Caco-2 (cell line): Measurements from ENCODE around the gene COL11A2. TPM values are rescaled to one million over a fixed set of nuclear protein-coding genes. Genes with fewer than 3 reads are reported as not detected.

Experiments
- BruUV-seq: library from RNA; stranded (reverse); fragments of 400-500 nt; replicated peaks from 2 replicates; lab custom pipeline; 2021; lab: Mats Ljungman, UMichigan
- CTCF ChIA-PET: fragments of 300-600 bp; sonication (Branson Sonifier 250); formaldehyde crosslinking; loops from one replicate; lab custom pipeline; 2022; ENCODE audit warnings: antibody characterized with exemption; lab: Charles Lee
- POLR2A ChIA-PET: fragments of 300-600 bp; sonication (Branson Sonifier 250); formaldehyde crosslinking; loops from one replicate; lab custom pipeline; 2022; ENCODE audit warnings: antibody characterized with exemption; lab: Charles Lee
- DNase-seq, 2 experiments: peaks; one replicate each; pipeline versions ENCODE4 v3.0.0 to v3.0.0-alpha.2; 2020 to 2022
- H3K27me3 ChIP-seq: replicated peaks from 2 replicates; pipeline ENCODE4 v1.6.0; 2011; ENCODE audit warnings: low read length; ENCODE audit not compliant: control insufficient read depth, insufficient read depth
- H3K36me3 ChIP-seq: 2 replicates; pipeline ENCODE4 v1.5.1; 2011; ENCODE audit warnings: low read length; ENCODE audit not compliant: control insufficient read depth, insufficient read depth
- H3K4me1 ChIP-seq: fragments of 250-450 bp; sonication (Bioruptor Pico); 2 replicates; pipeline ENCODE4 v1.5.1; 2020; ENCODE audit warnings: mild to moderate bottlenecking
- H3K4me3 ChIP-seq: 2 replicates; pipeline ENCODE4 v1.5.1; 2011; ENCODE audit warnings: low read depth, mild to moderate bottlenecking, control low read depth, low read length
- H3K9me3 ChIP-seq: fragments of 250-450 bp; sonication (Bioruptor Pico); 2 replicates; pipeline ENCODE4 v1.5.1; 2020; ENCODE audit warnings: mild to moderate bottlenecking, moderate library complexity
- H3K27ac Mint-ChIP-seq: one replicate; pipeline ENCODE4 v1.8.0; 2022; ENCODE audit warnings: mixed read lengths; ENCODE audit not compliant: unreplicated experiment
- H3K27me3 Mint-ChIP-seq: one replicate; pipeline ENCODE4 v1.8.0; 2022; ENCODE audit warnings: mixed read lengths; ENCODE audit not compliant: insufficient read depth, unreplicated experiment
- H3K36me3 Mint-ChIP-seq: one replicate; pipeline ENCODE4 v1.8.0; 2022; ENCODE audit warnings: mild to moderate bottlenecking, mixed read lengths; ENCODE audit not compliant: insufficient read depth, unreplicated experiment
- H3K4me1 Mint-ChIP-seq: one replicate; pipeline ENCODE4 v1.8.0; 2022; ENCODE audit warnings: low read depth, mixed read lengths; ENCODE audit not compliant: unreplicated experiment
- H3K4me3 Mint-ChIP-seq: one replicate; pipeline ENCODE4 v1.8.0; 2022; ENCODE audit warnings: mild to moderate bottlenecking, moderate library complexity, mixed read lengths; ENCODE audit not compliant: unreplicated experiment
- H3K9me3 Mint-ChIP-seq: one replicate; pipeline ENCODE4 v1.8.0; 2022; ENCODE audit warnings: mixed read lengths; ENCODE audit not compliant: unreplicated experiment
- intact Hi-C: fragments of 100-400 bp; cut with micrococcal nuclease; formaldehyde crosslinking; loops from one replicate; pipeline ENCODE4 v1.10.0; 2022; ENCODE audit not compliant: unreplicated experiment
- total RNA-seq: library from RNA; stranded (reverse); gene quantifications from 2 replicates; pipeline ENCODE4 v1.2.3, GENCODE V29; 2022
- TF ChIP-seq, protein P1 (sequence below), 2 experiments: fragments of 200-600 bp in 1 of 2; IDR thresholded peaks; 1 replicate in 1 of 2; 2 replicates in 1 of 2; pipeline versions ENCODE4 v1.5.1 to v1.8.0; 2011 to 2022; ENCODE audit warnings: antibody characterized with exemption in 1 of 2, control low read depth in 1 of 2, inconsistent platforms in 1 of 2, low read depth in 1 of 2, low read length in 1 of 2, mild to moderate bottlenecking in 1 of 2, moderate library complexity in 1 of 2; ENCODE audit not compliant: insufficient read depth in 1 of 2, severe bottlenecking in 1 of 2, unreplicated experiment in 1 of 2

The COL11A2 gene
- total RNA-seq, 1 experiment from 2014 or later: 1.3 TPM

DNA sequence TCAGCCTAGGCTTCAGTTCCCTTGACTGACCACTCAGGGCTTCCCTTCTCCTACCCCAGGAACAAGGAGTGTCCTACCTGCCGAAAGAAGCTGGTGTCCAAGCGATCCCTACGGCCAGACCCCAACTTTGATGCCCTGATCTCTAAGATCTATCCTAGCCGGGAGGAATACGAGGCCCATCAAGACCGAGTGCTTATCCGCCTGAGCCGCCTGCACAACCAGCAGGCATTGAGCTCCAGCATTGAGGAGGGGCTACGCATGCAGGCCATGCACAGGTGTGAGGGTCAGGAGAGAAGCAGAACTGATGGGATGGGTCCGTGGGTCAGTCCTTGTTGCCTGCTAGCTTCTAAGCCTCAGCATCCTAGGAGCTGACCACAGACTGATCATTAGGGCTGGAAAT, 17.6 kb upstream of the COL11A2 start:
- H3K9me3 Mint-ChIP-seq: no peaks in the 10 kb centered on the region
- peaks cover 52% of the 10 kb centered on the region for H3K36me3 Mint-ChIP-seq
- H3K4me3 Mint-ChIP-seq: peak overlapping the region; percentile 98
- no peak overlapping the region for H3K27ac Mint-ChIP-seq
- peaks cover 12% of the 10 kb centered on the region for H3K27me3 Mint-ChIP-seq
- peaks cover 38% of the 10 kb centered on the region for H3K4me1 Mint-ChIP-seq
- H3K27me3 ChIP-seq: no peaks in the 10 kb centered on the region
- ChIA-PET CTCF (interaction anchor here (2.0 kb wide), 1 partner anchor 39 kb away, joined by 15 read pairs; no protein-coding TSS in a partner anchor), POLR2A (interaction anchor here (1.9 kb wide), 1 partner anchor 40 kb away, joined by 7 read pairs; no protein-coding TSS in a partner anchor)
- H3K9me3 ChIP-seq: no peaks in the 10 kb centered on the region
- H3K4me3 ChIP-seq: no peak overlapping the region
- H3K4me1 ChIP-seq: peaks cover 14% of the 10 kb centered on the region
- TF ChIP-seq, protein P1, sequence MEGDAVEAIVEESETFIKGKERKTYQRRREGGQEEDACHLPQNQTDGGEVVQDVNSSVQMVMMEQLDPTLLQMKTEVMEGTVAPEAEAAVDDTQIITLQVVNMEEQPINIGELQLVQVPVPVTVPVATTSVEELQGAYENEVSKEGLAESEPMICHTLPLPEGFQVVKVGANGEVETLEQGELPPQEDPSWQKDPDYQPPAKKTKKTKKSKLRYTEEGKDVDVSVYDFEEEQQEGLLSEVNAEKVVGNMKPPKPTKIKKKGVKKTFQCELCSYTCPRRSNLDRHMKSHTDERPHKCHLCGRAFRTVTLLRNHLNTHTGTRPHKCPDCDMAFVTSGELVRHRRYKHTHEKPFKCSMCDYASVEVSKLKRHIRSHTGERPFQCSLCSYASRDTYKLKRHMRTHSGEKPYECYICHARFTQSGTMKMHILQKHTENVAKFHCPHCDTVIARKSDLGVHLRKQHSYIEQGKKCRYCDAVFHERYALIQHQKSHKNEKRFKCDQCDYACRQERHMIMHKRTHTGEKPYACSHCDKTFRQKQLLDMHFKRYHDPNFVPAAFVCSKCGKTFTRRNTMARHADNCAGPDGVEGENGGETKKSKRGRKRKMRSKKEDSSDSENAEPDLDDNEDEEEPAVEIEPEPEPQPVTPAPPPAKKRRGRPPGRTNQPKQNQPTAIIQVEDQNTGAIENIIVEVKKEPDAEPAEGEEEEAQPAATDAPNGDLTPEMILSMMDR (IDR thresholded peaks at IDR 0.05; ENCODE audit: insufficient read depth in 1 of 2, low read depth in 1 of 2, low read length in 1 of 2, severe bottlenecking in 1 of 2, unreplicated experiment in 1 of 2): no peak
- intact Hi-C loops: no loop called here
- DNase-seq: no peak
- no TSS peak for BruUV-seq
- H3K36me3 ChIP-seq: peaks cover 4% of the 10 kb centered on the region; the same call in 1 of the 2 replicates

- peaks cover 5% of the 10 kb centered on the region for H3K27me3 Mint-ChIP-seq
- Histone ChIP-seq H3K27me3 (no peaks in the 10 kb centered on the region), H3K36me3 (peaks cover 6% of the 10 kb centered on the region; the same call in 1 of the 2 replicates), H3K9me3 (no peaks in the 10 kb centered on the region), H3K4me1 (peaks cover 14% of the 10 kb centered on the region), H3K4me3 (peak within 1 kb of the TSS; percentile 88)
- H3K36me3 Mint-ChIP-seq: peaks cover 63% of the 10 kb centered on the region
- POLR2A ChIA-PET: interaction anchor here (0.5 to 1.9 kb wide), 6 partner anchors 9 to 240 kb away, joined by 3 to 7 read pairs (median 4); partner anchors contain the start of gene BRD2
- H3K4me3 Mint-ChIP-seq: peak within 1 kb of the TSS; percentile 98
- TF ChIP-seq, protein P1 (IDR thresholded peaks at IDR 0.05; ENCODE audit: insufficient read depth in 1 of 2, low read depth in 1 of 2, low read length in 1 of 2, severe bottlenecking in 1 of 2, unreplicated experiment in 1 of 2): no peak
- H3K4me1 Mint-ChIP-seq: peaks cover 34% of the 10 kb centered on the region
- no peaks in the 10 kb centered on the region for H3K9me3 Mint-ChIP-seq
- CTCF ChIA-PET: interaction anchor here (0.6 to 2.0 kb wide), 5 partner anchors 9 to 224 kb away, joined by 4 to 15 read pairs (median 5); no protein-coding TSS in a partner anchor
- intact Hi-C loops: no loop called here
- TSS peak; percentile 97 for BruUV-seq
- DNase-seq: peak; percentile 68 to 81
- peak within 1 kb of the TSS; percentile 97 for H3K27ac Mint-ChIP-seq
Measured at GRCh38 chr6:33208091-33208967, 16.1 kb upstream of the COL11A2 start, which contains the start of gene RING1. Gene RING1, plus strand, starts transcription at chr6:33208500. Its CDS starts 323 bp downstream, at chr6:33208823.

- intact Hi-C loops: no loop called here
- TF ChIP-seq, protein P1 (IDR thresholded peaks at IDR 0.05; ENCODE audit: insufficient read depth in 1 of 2, low read depth in 1 of 2, low read length in 1 of 2, severe bottlenecking in 1 of 2, unreplicated experiment in 1 of 2): no peak
Measured at GRCh38 chr6:33207552-33208090, 15.4 kb upstream of the COL11A2 start.

More at GRCh38 chr6:33207552-33208090, 15.4 kb upstream of the COL11A2 start:
- H3K4me1 ChIP-seq: peaks cover 14% of the 10 kb centered on the region
- CTCF ChIA-PET: no interaction called here
- peak overlapping the region; percentile 88 for H3K4me3 ChIP-seq
- H3K27me3 Mint-ChIP-seq: peaks cover 1% of the 10 kb centered on the region
- no peaks in the 10 kb centered on the region for H3K27me3 ChIP-seq
- H3K27ac Mint-ChIP-seq: peak overlapping the region; percentile 97
- BruUV-seq: no TSS peak
- no peaks in the 10 kb centered on the region for H3K9me3 ChIP-seq
- peaks cover 29% of the 10 kb centered on the region for H3K4me1 Mint-ChIP-seq
- H3K36me3 Mint-ChIP-seq: peaks cover 64% of the 10 kb centered on the region
- peak overlapping the region; percentile 98 for H3K4me3 Mint-ChIP-seq
- H3K9me3 Mint-ChIP-seq: no peaks in the 10 kb centered on the region
- POLR2A ChIA-PET: interaction anchor here (1.3 to 1.9 kb wide), 4 partner anchors 8 to 236 kb away, joined by 3 to 7 read pairs (median 5); no protein-coding TSS in a partner anchor
- DNase-seq: peak; percentile 53 to 54
- H3K36me3 ChIP-seq: peaks cover 9% of the 10 kb centered on the region; the same call in 1 of the 2 replicates
